ENCODE results near the gene QRFPR.
"Not testable (repeated sequence)": the region's sequence is repeated elsewhere in the genome, so short reads cannot be mapped to it uniquely, and the experiment has no call there.

QRFPR gene

GRCh38 chr4:121339307-121339706, 41.5 kb downstream of the QRFPR start:
- no peak for DNase-seq

GRCh38 chr4:121338518-121338917, 42.3 kb downstream of the QRFPR start:
- no peak for DNase-seq

- no peak for DNase-seq
These were observed 44.1 kb downstream of the QRFPR start for GRCh38 chr4:121336706-121337105.

GRCh38 chr4:121330180-121330665, 50.6 kb downstream of the QRFPR start:
- DNase-seq = no peak

- DNase-seq = no peak
These were observed 54.2 kb downstream of the QRFPR start for GRCh38 chr4:121326597-121326996.

- DNase-seq = no peak
These were observed 56.5 kb downstream of the QRFPR start for GRCh38 chr4:121324331-121324730.

- DNase-seq = no peak
These were observed 59.4 kb downstream of the QRFPR start for GRCh38 chr4:121321466-121321865.

GRCh38 chr4:121316091-121316490, 64.7 kb downstream of the QRFPR start:
- DNase-seq = no peak

GRCh38 chr4:121313430-121313829, 67.4 kb downstream of the QRFPR start:
- not testable (repeated sequence) for DNase-seq

- DNase-seq = no peak
These were observed 72.0 kb downstream of the QRFPR start for GRCh38 chr4:121308828-121309227.

GRCh38 chr4:121308328-121308663, 72.5 kb downstream of the QRFPR start:
- DNase-seq = no peak

- no peak for DNase-seq
These were observed 73.1 kb downstream of the QRFPR start for GRCh38 chr4:121307445-121308327.

GRCh38 chr4:121306931-121307330, 73.9 kb downstream of the QRFPR start:
- DNase-seq = no peak

GRCh38 chr4:121304893-121305292, 75.9 kb downstream of the QRFPR start:
- DNase-seq = no peak

- no peak for DNase-seq
These were observed 81.5 kb downstream of the QRFPR start for GRCh38 chr4:121299367-121299766.

- DNase-seq = no peak
These were observed 97.5 kb downstream of the QRFPR start for GRCh38 chr4:121283319-121283718.

- DNase-seq = no peak
These were observed 100.4 kb downstream of the QRFPR start for GRCh38 chr4:121280425-121280824.

GRCh38 chr4:121278811-121279368, 101.9 kb downstream of the QRFPR start:
- no peak for DNase-seq
